Measurements from ENCODE around the gene C17orf50.

The C17orf50 gene

GRCh38 chr17:35791681-35792350 lies 31.1 kb downstream of the C17orf50 start:
- no peak for DNase-seq

GRCh38 chr17:35793257-35793656 lies 32.6 kb downstream of the C17orf50 start:
- DNase-seq, result no peak

GRCh38 chr17:35795007-35795870 lies 34.6 kb downstream of the C17orf50 start, which contains the start of gene MMP28:
MMP28 (minus strand) TSS chr17:35795641; CDS start chr17:35795377, 264 bp downstream.
- peak; percentile 72 for DNase-seq

DNA sequence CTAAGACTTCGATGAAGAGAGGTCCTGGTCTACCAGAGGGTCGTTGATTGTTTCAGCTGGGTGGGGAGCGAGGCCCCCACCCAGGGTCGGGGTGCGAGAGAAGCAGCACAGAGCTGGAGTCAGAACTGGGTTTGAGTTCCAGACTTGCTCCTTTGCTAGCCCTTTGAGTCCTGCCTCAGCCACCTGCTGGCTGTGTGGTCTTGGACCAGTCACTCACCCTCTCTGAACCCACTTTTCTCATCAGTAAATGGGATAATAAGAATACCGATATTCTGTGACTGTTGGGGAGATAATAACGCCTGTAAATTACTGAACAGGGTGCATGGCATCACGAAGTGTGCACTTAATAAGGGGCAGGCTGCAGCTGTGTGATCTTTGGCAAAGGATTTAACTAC lies 35.2 kb downstream of the C17orf50 start:
- no peak for DNase-seq

GRCh38 chr17:35796942-35797341 lies 36.3 kb downstream of the C17orf50 start:
- DNase-seq, result no peak

DNA sequence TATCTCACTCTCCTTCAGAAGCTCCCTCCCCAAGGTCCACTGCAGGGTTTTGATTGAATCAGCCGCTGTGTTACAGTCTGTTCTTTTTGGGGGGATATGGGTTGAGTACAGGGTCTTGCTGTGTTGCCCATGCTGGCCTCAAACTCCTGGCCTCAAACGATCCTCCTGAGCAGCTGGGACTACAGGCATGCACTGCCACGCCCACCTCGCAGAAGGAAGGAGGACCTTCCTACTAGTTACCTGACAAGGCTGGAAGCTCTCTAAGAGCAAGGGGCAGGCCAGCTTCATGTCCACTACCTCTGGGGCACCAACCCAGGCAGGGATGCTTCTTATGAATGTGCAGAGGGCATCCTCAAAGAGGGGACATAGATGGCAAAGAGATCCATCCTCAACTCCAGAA lies 36.7 kb downstream of the C17orf50 start:
- no peak for DNase-seq

GRCh38 chr17:35797918-35798317 lies 37.2 kb downstream of the C17orf50 start:
- DNase-seq, result no peak

GRCh38 chr17:35799942-35800341 lies 39.3 kb downstream of the C17orf50 start:
- DNase-seq, result no peak

- no peak for DNase-seq
Observed at GRCh38 chr17:35801583-35802224, 41.0 kb downstream of the C17orf50 start.

DNA sequence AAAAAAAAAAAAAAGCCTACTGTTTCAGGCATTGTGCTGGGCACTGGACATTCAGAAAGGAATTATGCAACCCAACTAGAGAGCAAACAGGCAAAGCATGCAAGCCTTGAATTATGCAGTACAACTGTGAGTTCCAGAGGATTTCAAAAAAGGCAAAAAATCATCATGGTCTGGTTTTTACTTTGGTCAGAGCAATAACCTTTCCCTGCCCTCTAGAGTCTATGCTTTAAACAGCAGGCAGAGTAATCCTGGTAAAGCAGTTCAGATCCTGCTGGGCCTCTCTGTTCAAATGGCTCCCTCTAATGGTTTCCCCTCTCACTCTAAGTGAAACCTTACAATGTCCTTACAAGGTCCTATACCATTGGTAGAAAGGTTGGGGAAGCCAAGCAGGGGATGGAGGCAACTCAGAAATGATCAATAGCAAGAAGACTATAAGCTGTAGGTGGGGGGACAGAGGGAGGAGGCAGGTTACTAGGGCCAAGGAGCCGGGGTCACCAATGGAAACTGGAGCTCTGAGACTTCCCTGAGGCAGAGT lies 44.0 kb downstream of the C17orf50 start:
- DNase-seq, result peak; percentile 77

- DNase-seq, result no peak
Observed at GRCh38 chr17:35807371-35808144, 46.9 kb downstream of the C17orf50 start.

- no peak for DNase-seq
Observed at GRCh38 chr17:35808240-35808961, 47.7 kb downstream of the C17orf50 start.

DNA sequence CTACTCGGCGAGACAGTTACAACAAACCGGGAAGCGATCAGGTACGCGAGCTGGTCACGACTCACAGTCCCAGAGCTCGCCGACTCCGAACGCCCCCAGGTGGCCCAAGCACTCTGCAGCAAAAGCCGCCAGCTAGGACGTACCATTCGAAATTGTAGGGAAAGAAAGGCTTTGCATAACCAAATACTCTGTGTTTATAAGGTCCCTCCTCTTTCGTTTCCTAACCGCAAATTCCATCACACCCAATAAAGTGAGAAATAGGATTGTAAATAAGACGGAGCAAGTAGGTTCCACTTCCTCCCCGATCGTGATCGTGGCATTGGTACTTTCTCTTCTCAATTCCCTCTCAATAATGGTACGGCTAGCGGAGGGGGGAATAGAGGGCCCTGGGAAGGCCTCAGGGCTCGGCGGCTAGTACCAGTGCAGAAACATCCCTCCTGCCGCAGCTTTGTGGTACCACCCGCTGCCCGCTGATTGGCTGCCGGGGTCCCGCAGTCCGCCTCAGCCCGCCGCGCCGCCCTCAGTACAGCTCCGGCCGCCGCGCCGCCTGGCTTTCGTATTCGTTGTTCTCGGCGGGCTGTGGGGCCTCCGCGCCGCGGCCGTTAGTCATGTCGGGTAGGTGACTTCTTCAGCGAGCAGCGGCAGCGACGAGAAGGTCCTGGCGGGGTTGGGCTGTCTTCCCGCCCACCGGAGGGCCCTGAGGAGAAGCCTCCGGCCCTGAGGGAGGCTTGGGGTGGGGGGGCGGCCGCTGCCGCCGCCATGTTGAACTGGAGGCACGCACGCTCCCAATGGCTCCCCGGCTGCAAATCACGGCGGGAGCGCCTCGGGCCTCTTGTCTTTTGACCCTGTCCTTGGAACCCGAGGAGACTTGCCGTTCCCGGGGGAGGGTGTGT lies 48.5 kb downstream of the C17orf50 start, which contains the start of gene TAF15:
TAF15 (plus strand) TSS at position 523 of the 893 bp plus-strand sequence; CDS start at position 609, 86 bp downstream.
- DNase-seq, result peak; percentile 98

- peak; percentile 10 for DNase-seq
Observed at GRCh38 chr17:35809855-35810461, 49.3 kb downstream of the C17orf50 start.

DNA sequence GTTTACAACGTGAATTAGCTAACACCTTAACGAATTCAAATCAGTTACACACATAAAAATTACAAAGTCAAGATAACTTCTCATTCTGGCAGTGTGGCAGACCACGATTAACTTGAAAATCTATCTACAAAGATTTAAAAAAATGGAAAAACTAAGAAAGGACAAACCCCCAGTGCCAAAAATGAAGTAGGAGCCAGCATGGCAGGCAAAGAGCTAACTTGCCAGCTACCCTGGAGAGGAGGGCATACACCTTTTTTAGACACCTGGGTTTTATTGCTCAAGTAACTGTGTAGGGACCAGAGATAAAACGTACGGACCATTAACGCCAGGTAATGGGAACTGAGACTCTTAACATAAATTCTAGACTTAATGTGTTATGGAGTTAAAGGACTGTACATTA lies 51.1 kb downstream of the C17orf50 start:
- no peak for DNase-seq

- no peak for DNase-seq
Observed at GRCh38 chr17:35812456-35812855, 51.8 kb downstream of the C17orf50 start.
